Brain microvascular endothelial cell (primary cell): ENCODE measurements around the gene SCN4B.

Experiments
- DNase-seq: peaks from one replicate; pipeline ENCODE4 v3.0.0-alpha.2; 2020
- H3K27ac ChIP-seq: fragments of 250-450 bp; sonication (Bioruptor Pico); 2 replicates; pipeline ENCODE4 v1.5.1; 2020; ENCODE audit warnings: mild to moderate bottlenecking, moderate library complexity
- H3K27me3 ChIP-seq: fragments of 250-450 bp; sonication (Bioruptor Pico); replicated peaks from 2 replicates; pipeline ENCODE4 v1.5.1; 2020; ENCODE audit warnings: mild to moderate bottlenecking
- H3K36me3 ChIP-seq: fragments of 250-450 bp; sonication (Bioruptor Pico); replicated peaks from 2 replicates; pipeline ENCODE4 v1.5.1; 2020; ENCODE audit warnings: mild to moderate bottlenecking
- H3K4me3 ChIP-seq: 2 replicates; pipeline ENCODE4 v1.5.1; 2011; ENCODE audit warnings: low read depth, mild to moderate bottlenecking, control low read depth, low read length, moderate library complexity
- CTCF ChIP-seq: IDR thresholded peaks from 2 replicates; pipeline ENCODE4 v1.5.1; 2011; ENCODE audit warnings: low read depth, mild to moderate bottlenecking, moderate library complexity, low read length, control low read depth, inconsistent platforms; ENCODE audit errors: missing control alignments
- in situ Hi-C: cut with HindIII; loops from 2 replicates; pipeline ENCODE4 v1.10.0; 2017; ENCODE audit warnings: low sequenced_read_pairs, low pct_ligation_motif_present

Gene SCN4B

GRCh38 chr11:118115048-118115447 is 37.6 kb downstream of the SCN4B start:
- no peaks in the 10 kb centered on the region for H3K36me3 ChIP-seq
- H3K27me3 ChIP-seq: no peaks in the 10 kb centered on the region
- H3K27ac ChIP-seq: no peak overlapping the region
- no peak overlapping the region for H3K4me3 ChIP-seq
- in situ Hi-C loops: no loop called here
- no peak for DNase-seq
- no peak for TF ChIP-seq CTCF

- TF ChIP-seq CTCF: no peak
- H3K27me3 ChIP-seq: no peaks in the 10 kb centered on the region
- H3K4me3 ChIP-seq: no peak overlapping the region
- DNase-seq: no peak
- H3K27ac ChIP-seq: no peak overlapping the region
- in situ Hi-C loops: no loop called here
- no peaks in the 10 kb centered on the region for H3K36me3 ChIP-seq
Measured at GRCh38 chr11:118114266-118114665, 38.4 kb downstream of the SCN4B start.

GRCh38 chr11:118112711-118113430 is 39.8 kb downstream of the SCN4B start:
- Histone ChIP-seq H3K27me3 (no peaks in the 10 kb centered on the region), H3K27ac (no peak overlapping the region), H3K4me3 (no peak overlapping the region), H3K36me3 (no peaks in the 10 kb centered on the region)
- in situ Hi-C loops: no loop called here
- DNase-seq: no peak
- TF ChIP-seq CTCF: no peak

- no peak overlapping the region for H3K4me3 ChIP-seq
- H3K27me3 ChIP-seq: no peaks in the 10 kb centered on the region
- no peak for TF ChIP-seq CTCF
- no peaks in the 10 kb centered on the region for H3K36me3 ChIP-seq
- in situ Hi-C loops: no loop called here
- DNase-seq: no peak
- H3K27ac ChIP-seq: no peak overlapping the region
Measured at GRCh38 chr11:118111744-118112035, 40.9 kb downstream of the SCN4B start.

- Histone ChIP-seq H3K27ac (no peak overlapping the region), H3K27me3 (no peaks in the 10 kb centered on the region), H3K36me3 (no peaks in the 10 kb centered on the region), H3K4me3 (no peak overlapping the region)
- DNase-seq: no peak
- TF ChIP-seq CTCF: no peak
- in situ Hi-C loops: no loop called here
Measured at GRCh38 chr11:118111019-118111743, 41.4 kb downstream of the SCN4B start.
